Stromal cell of bone marrow (primary cell): ENCODE data around the gene MICA.
A peak's percentile ranks its signal among the peaks of the same experiment; 100 is the strongest.
"Not testable (repeated sequence)": the region's sequence is repeated elsewhere in the genome, so short reads cannot be mapped to it uniquely, and the experiment has no call there.

Experiments
- DNase-seq: peaks from one replicate; pipeline ENCODE4 v3.0.0-alpha.2; 2012; ENCODE audit warnings: low read depth

Gene MICA

GRCh38 chr6:31383149-31383548 lies 20.2 kb upstream of the MICA start:
- DNase-seq: no peak

GRCh38 chr6:31385041-31385440 lies 18.4 kb upstream of the MICA start:
- DNase-seq: no peak

GRCh38 chr6:31386099-31386498 lies 17.3 kb upstream of the MICA start:
- DNase-seq: no peak

GRCh38 chr6:31386977-31387376 lies 16.4 kb upstream of the MICA start:
- no peak for DNase-seq

- not testable (repeated sequence) for DNase-seq
Observed at GRCh38 chr6:31388916-31389801, 14.2 kb upstream of the MICA start.

GRCh38 chr6:31389802-31390132 lies 13.6 kb upstream of the MICA start:
- not testable (repeated sequence) for DNase-seq

GRCh38 chr6:31393932-31394331 lies 9.5 kb upstream of the MICA start:
- no peak for DNase-seq

GRCh38 chr6:31394381-31394780 lies 9.0 kb upstream of the MICA start:
- DNase-seq: no peak

- DNase-seq: no peak
Observed at GRCh38 chr6:31395832-31396231, 7.6 kb upstream of the MICA start.

- DNase-seq: no peak
Observed at GRCh38 chr6:31396422-31397152, 6.8 kb upstream of the MICA start.

- not testable (repeated sequence) for DNase-seq
Observed at GRCh38 chr6:31397153-31397499, 6.3 kb upstream of the MICA start.

GRCh38 chr6:31397901-31398525 lies 5.4 kb upstream of the MICA start:
- DNase-seq: no peak

GRCh38 chr6:31399589-31400466 lies 3.6 kb upstream of the MICA start:
- peak; percentile 87 for DNase-seq

GRCh38 chr6:31400467-31401289 lies 2.7 kb upstream of the MICA start:
- peak; percentile 57 for DNase-seq

GRCh38 chr6:31401403-31401802 lies 2.0 kb upstream of the MICA start:
- peak; percentile 62 for DNase-seq

- no peak for DNase-seq
Observed at GRCh38 chr6:31402324-31403282, 792 bp upstream of the MICA start.

- DNase-seq: not testable (repeated sequence)
Observed at GRCh38 chr6:31404061-31404364, 618 bp downstream of the MICA start.

GRCh38 chr6:31405996-31406395 lies 2.6 kb downstream of the MICA start:
- no peak for DNase-seq

- peak; percentile 57 for DNase-seq
Observed at GRCh38 chr6:31407699-31408098, 4.3 kb downstream of the MICA start.

- no peak for DNase-seq
Observed at GRCh38 chr6:31412506-31412905, 9.1 kb downstream of the MICA start.
